Keratinocyte (primary cell): ENCODE data around the gene PARD6B. TPM values are rescaled to one million over a fixed set of nuclear protein-coding genes. Genes with fewer than 3 reads are reported as not detected.

ENCODE experiments used
- DNase-seq: peaks from one replicate; pipeline ENCODE4 v3.0.0-alpha.2; 2011; ENCODE audit warnings: low read depth, missing footprints, low spot score
- FAIRE-seq: peaks from 2 replicates; lab custom pipeline; 2011; peaks lifted over from hg19 to GRCh38; lab: Jason Lieb, UNC
- H2AFZ ChIP-seq: 2 replicates; pipeline ENCODE4 v1.6.0; 2012; ENCODE audit warnings: low read length, control low read depth, inconsistent platforms; ENCODE audit not compliant: control insufficient read depth
- H3K27ac ChIP-seq: 2 replicates; pipeline ENCODE4 v1.5.1; 2011; ENCODE audit warnings: low read length; ENCODE audit not compliant: control insufficient read depth, insufficient read depth
- H3K27me3 ChIP-seq: 3 replicates; pipeline ENCODE4 v1.6.0; 2011; ENCODE audit warnings: low read length; ENCODE audit not compliant: control insufficient read depth, insufficient read depth; ENCODE audit errors: extremely low read depth
- H3K36me3 ChIP-seq, 2 experiments: 2 replicates in 1 of 2; 3 replicates in 1 of 2; pipeline ENCODE4 v1.5.1; 2011; ENCODE audit warnings: low read length in 2 of 2, mild to moderate bottlenecking in 1 of 2; ENCODE audit not compliant: control insufficient read depth in 2 of 2, insufficient read depth in 2 of 2; ENCODE audit errors: extremely low read depth in 1 of 2
- H3K4me1 ChIP-seq: 3 replicates; pipeline ENCODE4 v1.5.1; 2011; ENCODE audit warnings: low read length; ENCODE audit not compliant: control insufficient read depth, insufficient read depth; ENCODE audit errors: extremely low read depth
- H3K4me2 ChIP-seq: 3 replicates; pipeline ENCODE4 v1.6.0; 2011; ENCODE audit warnings: low read depth, low read length; ENCODE audit not compliant: control insufficient read depth, insufficient read depth; ENCODE audit errors: extremely low read depth
- H3K4me3 ChIP-seq, 3 experiments: fragments of 200-600 bp in 1 of 3; sonication (generic) in 1 of 3; 2 replicates in 2 of 3; 3 replicates in 1 of 3; pipeline ENCODE4 v1.5.1; 2011 to 2016; ENCODE audit warnings: low read length in 3 of 3, mild to moderate bottlenecking in 3 of 3, control low read depth in 2 of 3, inconsistent platforms in 1 of 3, low read depth in 1 of 3, mixed read lengths in 1 of 3, mixed run types in 1 of 3, moderate library complexity in 1 of 3; ENCODE audit not compliant: control insufficient read depth in 2 of 3, insufficient read depth in 2 of 3; ENCODE audit errors: extremely low read depth in 1 of 3
- H3K79me2 ChIP-seq: 2 replicates; pipeline ENCODE4 v1.6.0; 2012; ENCODE audit warnings: low read length; ENCODE audit not compliant: control insufficient read depth, insufficient read depth
- H3K9ac ChIP-seq: 3 replicates; pipeline ENCODE4 v1.6.0; 2011; ENCODE audit warnings: low read length; ENCODE audit not compliant: control insufficient read depth, insufficient read depth; ENCODE audit errors: extremely low read depth
- H3K9me1 ChIP-seq: 3 replicates; pipeline ENCODE4 v1.6.0; 2011; ENCODE audit warnings: low read length; ENCODE audit not compliant: control insufficient read depth, insufficient read depth; ENCODE audit errors: extremely low read depth
- H3K9me3 ChIP-seq: 2 replicates; pipeline ENCODE4 v1.5.1; 2012; ENCODE audit warnings: low read depth, low read length; ENCODE audit not compliant: control insufficient read depth
- H4K20me1 ChIP-seq: 3 replicates; pipeline ENCODE4 v1.6.0; 2011; ENCODE audit warnings: low read length; ENCODE audit not compliant: control insufficient read depth, insufficient read depth; ENCODE audit errors: extremely low read depth
- EZH2 ChIP-seq: IDR thresholded peaks from one replicate; pipeline ENCODE4 v1.6.1; 2012; ENCODE audit warnings: inconsistent platforms, mild to moderate bottlenecking, low read length, moderate library complexity
- dilution Hi-C: fragments of 300-500 bp; cut with MboI; formaldehyde crosslinking; loops from one replicate; pipeline ENCODE4 v1.7.0; 2020; ENCODE audit warnings: low sequenced_read_pairs; ENCODE audit not compliant: extremely low pct_ligation_motif_present
- polyA plus RNA-seq, 5 experiments: library from polyadenylated mRNA; depleted of rRNA in 3 of 5; stranded (reverse) in 3 of 5; stranded (forward) in 1 of 5; unstranded in 1 of 5; fragments of >200 nt; gene quantifications; 1 replicate in 1 of 5; 2 replicates in 3 of 5; 3 replicates in 1 of 5; pipeline versions ENCODE4 v1.2.1 to v1.2.3, GENCODE V29; 2011 to 2012; ENCODE audit warnings: missing spikeins in 2 of 5, low read depth in 1 of 5, low replicate concordance in 1 of 5
- TF ChIP-seq, protein P1 (sequence below), 3 experiments: IDR thresholded peaks in 1 of 3; conservative IDR thresholded peaks in 1 of 3; optimal IDR thresholded peaks in 1 of 3; 2 replicates in 2 of 3; 3 replicates in 1 of 3; pipeline versions ENCODE3 to v1.5.1; 2011; ENCODE audit warnings: low read length in 3 of 3, mild to moderate bottlenecking in 3 of 3, moderate library complexity in 2 of 3, control low read depth in 1 of 3, inconsistent platforms in 1 of 3; ENCODE audit not compliant: insufficient read depth in 2 of 3; ENCODE audit errors: extremely low read depth in 1 of 3

PARD6B gene
- polyA plus RNA-seq, 1 donor (not counting 4 experiments of a cell fraction or from before 2014, with no cell fraction given), result 2.0 TPM

DNA sequence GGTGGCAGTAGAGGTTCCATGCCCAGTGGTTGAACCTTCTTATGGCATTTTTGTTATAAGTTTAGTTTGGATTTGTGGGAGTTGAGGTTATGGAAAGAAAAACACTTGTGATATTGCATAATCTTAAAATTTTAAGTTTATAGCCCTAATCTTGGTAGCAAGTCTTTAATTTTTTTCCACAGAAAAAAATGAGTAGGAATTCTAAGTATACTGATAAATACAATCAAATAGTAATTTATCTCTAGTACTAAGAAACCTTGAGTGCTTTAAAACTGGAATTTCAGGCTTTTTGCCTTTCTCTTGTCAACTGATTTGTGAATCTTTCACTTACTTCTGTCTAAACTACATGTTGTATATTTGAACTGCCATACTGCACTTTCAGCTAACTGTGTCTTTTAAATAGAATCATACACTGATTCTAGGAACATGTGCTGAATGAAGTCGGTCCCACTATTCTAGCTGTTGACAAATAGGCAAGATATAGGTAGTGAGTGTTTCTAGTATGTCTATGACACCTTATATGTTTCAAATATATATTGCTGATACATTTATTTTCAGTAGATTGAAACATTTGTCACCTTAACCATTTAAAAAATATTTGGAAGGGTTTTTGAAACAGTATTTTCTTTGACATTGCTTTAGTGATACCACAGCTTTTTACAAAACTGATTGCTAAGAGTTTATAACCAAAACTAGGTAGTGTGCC, 2.4 kb downstream of the PARD6B start:
- Histone ChIP-seq H3K4me3 (peak overlapping the region; percentile 82 to 98 (median 83)), H3K36me3 (peaks cover 0 to 3% of the 10 kb centered on the region in 2 experiments), H3K27ac (peak overlapping the region; percentile 53), H3K4me1 (peaks cover 51% of the 10 kb centered on the region), H3K79me2 (peaks cover 68% of the 10 kb centered on the region), H3K9ac (peak overlapping the region; percentile 94), H3K27me3 (no peaks in the 10 kb centered on the region), H3K4me2 (peak overlapping the region; percentile 99), H4K20me1 (no peaks in the 10 kb centered on the region), H3K9me1 (no peaks in the 10 kb centered on the region), H2AFZ (no peak overlapping the region), H3K9me3 (no peaks in the 10 kb centered on the region)
- FAIRE-seq (no peak), DNase-seq (no peak)
- TF ChIP-seq EZH2, result no peak
- TF ChIP-seq, protein P1, sequence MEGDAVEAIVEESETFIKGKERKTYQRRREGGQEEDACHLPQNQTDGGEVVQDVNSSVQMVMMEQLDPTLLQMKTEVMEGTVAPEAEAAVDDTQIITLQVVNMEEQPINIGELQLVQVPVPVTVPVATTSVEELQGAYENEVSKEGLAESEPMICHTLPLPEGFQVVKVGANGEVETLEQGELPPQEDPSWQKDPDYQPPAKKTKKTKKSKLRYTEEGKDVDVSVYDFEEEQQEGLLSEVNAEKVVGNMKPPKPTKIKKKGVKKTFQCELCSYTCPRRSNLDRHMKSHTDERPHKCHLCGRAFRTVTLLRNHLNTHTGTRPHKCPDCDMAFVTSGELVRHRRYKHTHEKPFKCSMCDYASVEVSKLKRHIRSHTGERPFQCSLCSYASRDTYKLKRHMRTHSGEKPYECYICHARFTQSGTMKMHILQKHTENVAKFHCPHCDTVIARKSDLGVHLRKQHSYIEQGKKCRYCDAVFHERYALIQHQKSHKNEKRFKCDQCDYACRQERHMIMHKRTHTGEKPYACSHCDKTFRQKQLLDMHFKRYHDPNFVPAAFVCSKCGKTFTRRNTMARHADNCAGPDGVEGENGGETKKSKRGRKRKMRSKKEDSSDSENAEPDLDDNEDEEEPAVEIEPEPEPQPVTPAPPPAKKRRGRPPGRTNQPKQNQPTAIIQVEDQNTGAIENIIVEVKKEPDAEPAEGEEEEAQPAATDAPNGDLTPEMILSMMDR (optimal IDR thresholded peaks at IDR 0.05 in 1 of 3, IDR thresholded peaks at IDR 0.05 in 1 of 3, conservative IDR thresholded peaks at IDR 0.05 in 1 of 3; ENCODE audit: extremely low read depth in 1 of 3, insufficient read depth in 2 of 3, low read length in 3 of 3), result no peak
- dilution Hi-C loops, result loop anchor here (10.0 kb wide), 1 partner anchor 69 kb away; no protein-coding TSS in a partner anchor

GRCh38 chr20:50734730-50735679, 3.6 kb downstream of the PARD6B start:
- no peak overlapping the region for H3K4me3 ChIP-seq
- no peaks in the 10 kb centered on the region for H3K9me1 ChIP-seq
- DNase-seq (no peak), FAIRE-seq (no peak)
- peak overlapping the region; percentile 40 for H3K4me2 ChIP-seq
- H3K9ac ChIP-seq, result no peak overlapping the region
- peaks cover 39% of the 10 kb centered on the region for H3K4me1 ChIP-seq
- H3K79me2 ChIP-seq, result peaks cover 76% of the 10 kb centered on the region
- H3K27me3 ChIP-seq, result no peaks in the 10 kb centered on the region
- no peak overlapping the region for H2AFZ ChIP-seq
- H3K27ac ChIP-seq, result peak overlapping the region; percentile 61
- no peaks in the 10 kb centered on the region for H3K9me3 ChIP-seq
- H3K36me3 ChIP-seq, result peaks cover 0 to 3% of the 10 kb centered on the region in 2 experiments
- dilution Hi-C loops, result loop anchor here (10.0 kb wide), 1 partner anchor 70 kb away; no protein-coding TSS in a partner anchor
- TF ChIP-seq, protein P1 (optimal IDR thresholded peaks at IDR 0.05 in 1 of 3, IDR thresholded peaks at IDR 0.05 in 1 of 3, conservative IDR thresholded peaks at IDR 0.05 in 1 of 3; ENCODE audit: extremely low read depth in 1 of 3, insufficient read depth in 2 of 3, low read length in 3 of 3), result no peak
- TF ChIP-seq EZH2, result no peak
- no peaks in the 10 kb centered on the region for H4K20me1 ChIP-seq
